Upper lobe of left lung (tissue), 4 donors: ENCODE results near the gene SLC8A3.

Experiments used
- CTCF ChIP-seq, 6 experiments: fragments of 450-650 bp in 4 of 6; fragments of 200-600 bp in 2 of 6; sonication (generic) in 2 of 6; IDR thresholded peaks; one replicate each; pipeline ENCODE4 v1.5.1; 2016 to 2019; ENCODE audit warnings: antibody characterized with exemption in 6 of 6
- EP300 ChIP-seq, 4 donors: sonication (generic); formaldehyde crosslinking; IDR thresholded peaks; one replicate each; pipeline ENCODE4 v1.5.1; 2017; ENCODE audit warnings: antibody characterized with exemption in 4 of 4, control low read depth in 2 of 4

GRCh38 chr14:70013271-70013873, 175.4 kb downstream of the SLC8A3 start:
- peak in 5 of 6 experiments; percentile 23 to 48 (median 32) for TF ChIP-seq CTCF (IDR thresholded peaks at IDR 0.05)
- no peak for TF ChIP-seq EP300 (IDR thresholded peaks at IDR 0.05)
